Measurements from ENCODE around the gene PHTF1.
A peak's percentile ranks its signal among the peaks of the same experiment; 100 is the strongest.
"Not testable (repeated sequence)": the region's sequence is repeated elsewhere in the genome, so short reads cannot be mapped to it uniquely, and the experiment has no call there.

PHTF1 gene

GRCh38 chr1:113732802-113733201 is 26.5 kb downstream of the PHTF1 start:
- DNase-seq: no peak

- no peak for DNase-seq
These were observed 38.3 kb downstream of the PHTF1 start for GRCh38 chr1:113721010-113721409.

GRCh38 chr1:113718621-113719020 is 40.7 kb downstream of the PHTF1 start:
- DNase-seq: not testable (repeated sequence)

DNA sequence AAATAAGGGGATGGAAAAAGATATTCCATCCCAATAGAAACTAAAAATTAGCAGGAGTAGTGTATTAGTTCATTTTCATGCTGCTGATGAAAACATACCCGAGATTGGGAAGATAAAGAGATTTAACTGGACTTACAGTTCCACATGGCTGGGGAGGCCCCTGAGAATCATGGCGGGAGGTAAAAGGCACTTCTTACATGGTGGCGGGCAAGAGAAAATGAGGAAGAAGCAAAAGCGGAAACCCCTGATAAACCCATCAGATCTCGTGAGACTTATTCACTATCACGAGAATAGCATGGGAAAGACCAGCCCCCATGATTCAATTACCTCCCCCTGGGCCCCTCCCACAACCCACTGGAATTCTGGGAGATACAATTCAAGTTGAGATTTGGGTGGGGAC is 41.8 kb downstream of the PHTF1 start:
- DNase-seq: not testable (repeated sequence)

- DNase-seq: no peak
These were observed 44.5 kb downstream of the PHTF1 start for GRCh38 chr1:113714606-113715269.

- DNase-seq: no peak
These were observed 57.9 kb downstream of the PHTF1 start for GRCh38 chr1:113701429-113701828.

- no peak for DNase-seq
These were observed 64.4 kb downstream of the PHTF1 start for GRCh38 chr1:113694910-113695309.

GRCh38 chr1:113692824-113693431 is 66.4 kb downstream of the PHTF1 start:
- DNase-seq: no peak

- DNase-seq: no peak
These were observed 66.9 kb downstream of the PHTF1 start for GRCh38 chr1:113692342-113692741.

GRCh38 chr1:113691184-113691583 is 68.1 kb downstream of the PHTF1 start:
- no peak for DNase-seq

DNA sequence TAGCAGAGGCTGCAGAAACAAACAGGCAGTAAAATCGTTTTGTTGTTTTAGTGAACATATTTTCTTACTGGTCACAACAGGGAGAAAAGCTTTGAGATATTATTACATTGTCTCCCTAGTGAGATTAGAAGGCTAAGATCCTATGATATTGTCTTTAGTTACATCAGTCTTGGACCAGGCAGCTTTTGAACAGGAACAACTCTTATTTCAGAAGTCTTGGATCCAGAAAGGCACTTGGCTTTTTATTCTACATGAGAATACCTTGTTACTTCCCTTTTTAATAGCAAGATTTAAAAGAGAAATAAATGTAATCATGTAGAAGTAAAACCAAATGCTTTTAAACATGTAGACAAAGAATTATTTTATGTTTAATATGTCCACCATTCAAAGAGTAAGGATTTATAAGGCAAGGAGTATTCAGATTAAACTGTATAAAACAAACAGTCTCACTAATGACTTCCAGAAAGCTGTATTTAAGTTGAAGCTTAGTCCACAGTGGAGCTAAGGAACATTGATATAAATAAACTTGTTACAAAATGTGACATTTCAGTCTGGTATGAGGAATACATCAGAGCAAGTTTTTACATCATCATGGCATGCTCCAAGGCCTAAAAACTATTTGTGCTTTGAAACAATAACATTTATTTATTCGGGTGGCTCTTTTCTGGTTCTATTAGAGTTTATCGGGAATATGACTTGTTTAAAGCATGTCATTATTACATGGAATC is 72.2 kb downstream of the PHTF1 start:
- no peak for DNase-seq

DNA sequence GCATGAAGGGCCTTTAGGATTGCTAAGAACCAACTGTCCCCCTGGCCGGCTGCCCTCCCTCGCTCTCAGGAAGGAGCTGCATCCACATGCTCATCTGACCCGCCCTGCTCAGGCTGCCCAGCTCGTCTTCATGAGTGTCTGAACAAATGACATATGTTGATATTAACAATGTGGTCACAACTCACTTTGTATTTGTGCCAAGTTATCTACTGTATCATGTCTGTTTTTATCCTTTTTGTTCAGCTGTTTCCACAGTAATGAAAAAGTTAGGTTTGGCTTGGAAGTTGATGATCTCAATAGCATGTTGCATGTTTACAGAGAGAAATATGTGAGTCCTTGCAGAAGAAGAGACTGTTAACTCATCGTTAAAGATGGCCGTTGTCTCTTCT is 75.1 kb downstream of the PHTF1 start:
- DNase-seq: no peak

GRCh38 chr1:113683384-113684152 is 75.7 kb downstream of the PHTF1 start:
- no peak for DNase-seq

DNA sequence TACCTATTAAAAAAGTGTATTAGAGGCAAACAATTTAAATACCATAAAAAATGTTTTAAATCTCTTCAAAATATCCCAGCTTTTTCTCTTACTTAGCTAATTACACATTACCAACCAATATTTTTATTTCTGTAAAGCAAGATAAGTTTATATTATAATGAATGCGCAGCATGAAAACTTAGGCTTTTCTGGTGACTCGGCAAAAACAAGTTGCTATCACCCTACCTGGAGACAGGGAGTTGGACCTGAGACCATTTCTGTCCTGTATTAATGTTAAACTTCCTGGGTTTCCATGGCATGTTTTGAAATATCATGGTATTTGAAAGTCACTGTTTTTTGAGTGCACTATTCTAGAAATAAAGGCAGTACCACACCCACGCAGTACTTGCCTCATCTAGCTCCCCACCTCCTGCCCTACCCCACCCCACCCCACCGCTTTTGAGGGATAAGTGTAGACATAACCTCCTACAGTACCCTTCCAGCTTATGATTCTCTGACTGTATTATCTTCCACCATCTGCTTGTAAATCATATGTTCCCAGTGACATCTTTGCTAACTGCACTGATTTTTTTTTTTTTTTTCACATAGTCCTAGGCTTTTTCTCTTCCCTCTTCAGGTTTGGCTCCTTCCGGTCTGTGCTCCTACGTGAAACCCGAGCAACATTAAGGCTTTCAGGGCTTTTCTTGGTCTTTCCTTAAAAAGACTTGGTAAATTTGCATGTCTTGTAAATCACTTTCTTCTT is 77.5 kb downstream of the PHTF1 start:
- peak in 4 of 58 donors; percentile 2 to 8 (median 8) for DNase-seq

GRCh38 chr1:113678159-113678469 is 81.2 kb downstream of the PHTF1 start:
- DNase-seq: no peak

DNA sequence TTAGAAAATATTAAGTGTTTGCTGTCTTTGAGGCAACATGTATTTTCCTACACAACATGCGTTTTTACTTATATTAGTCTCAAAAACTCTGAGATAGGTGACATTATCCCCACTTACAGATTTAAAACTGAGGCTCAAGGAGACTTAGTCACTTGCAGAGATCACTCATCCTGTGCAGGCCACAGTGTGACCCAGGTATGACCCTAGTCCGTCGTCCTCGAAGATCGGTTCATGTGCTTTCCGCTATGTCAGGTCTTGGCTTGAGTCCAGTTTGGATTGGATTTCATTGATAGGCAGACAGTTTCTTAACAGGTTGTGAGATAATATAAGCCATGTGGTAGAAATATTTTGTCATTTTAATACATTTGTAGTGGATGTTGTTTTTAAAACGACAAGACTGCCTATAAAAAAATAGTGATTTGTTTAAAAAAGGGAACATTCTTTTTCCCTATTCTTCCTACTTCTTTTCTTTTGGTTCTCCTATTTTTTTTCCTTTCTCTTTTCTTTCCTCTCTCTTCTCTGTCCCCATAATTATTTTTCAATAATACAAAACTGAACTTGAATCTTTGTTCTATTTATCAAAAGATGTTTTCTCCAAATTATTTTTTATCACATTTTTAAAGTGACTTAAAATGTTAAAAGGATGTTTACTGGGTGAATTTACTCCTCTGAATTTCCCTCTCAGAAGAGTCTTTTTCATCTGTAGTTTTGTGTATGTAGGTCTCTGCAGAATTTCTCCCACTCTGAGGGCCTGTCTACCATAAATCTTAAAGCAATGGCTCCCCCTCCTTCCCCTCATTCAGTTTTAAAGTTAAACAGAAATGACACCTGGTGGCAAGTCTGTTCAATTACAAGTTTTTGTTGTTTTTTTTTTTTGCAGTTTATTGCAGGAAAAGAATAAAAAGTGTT is 81.8 kb downstream of the PHTF1 start:
- peak in 1 of 58 donors; percentile 11 for DNase-seq

DNA sequence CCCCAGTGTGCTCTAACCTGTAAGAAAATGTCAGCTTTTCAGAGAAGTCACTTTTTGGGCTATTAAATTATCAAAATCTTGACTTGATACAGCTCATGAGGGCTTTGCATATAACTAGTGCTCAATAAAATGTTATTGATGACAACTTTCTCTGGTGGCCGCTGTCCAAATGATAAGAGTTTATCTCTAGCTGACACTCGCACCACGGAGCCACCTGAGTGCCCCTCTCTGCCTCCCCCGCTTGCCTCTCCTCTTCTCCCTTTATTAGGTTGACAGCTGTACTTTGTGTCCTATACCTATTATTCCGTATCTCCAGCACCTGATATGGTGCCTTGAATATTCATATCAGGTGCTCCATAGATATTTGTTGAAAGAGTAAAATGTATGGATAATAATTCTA is 82.8 kb downstream of the PHTF1 start:
- no peak for DNase-seq

- no peak for DNase-seq
These were observed 84.0 kb downstream of the PHTF1 start for GRCh38 chr1:113675302-113675701.

DNA sequence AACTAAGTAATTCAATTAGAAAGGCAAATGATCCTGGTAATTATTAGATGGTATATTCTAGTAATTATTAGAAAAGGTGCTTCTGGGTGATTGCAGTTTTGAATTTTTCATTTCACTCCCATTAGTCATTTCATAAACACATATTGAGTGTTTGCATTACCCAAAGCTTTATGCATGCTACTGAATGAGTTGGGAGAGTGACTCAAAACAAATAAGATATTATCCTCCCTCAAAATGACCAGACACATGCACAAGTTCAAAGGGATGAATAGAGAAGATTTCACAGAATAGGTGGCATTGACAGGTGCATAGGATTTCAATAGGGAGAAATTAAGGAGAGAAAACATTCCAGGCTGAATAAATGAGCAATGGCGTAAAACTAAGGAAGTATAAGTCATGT is 84.7 kb downstream of the PHTF1 start:
- no peak for DNase-seq

DNA sequence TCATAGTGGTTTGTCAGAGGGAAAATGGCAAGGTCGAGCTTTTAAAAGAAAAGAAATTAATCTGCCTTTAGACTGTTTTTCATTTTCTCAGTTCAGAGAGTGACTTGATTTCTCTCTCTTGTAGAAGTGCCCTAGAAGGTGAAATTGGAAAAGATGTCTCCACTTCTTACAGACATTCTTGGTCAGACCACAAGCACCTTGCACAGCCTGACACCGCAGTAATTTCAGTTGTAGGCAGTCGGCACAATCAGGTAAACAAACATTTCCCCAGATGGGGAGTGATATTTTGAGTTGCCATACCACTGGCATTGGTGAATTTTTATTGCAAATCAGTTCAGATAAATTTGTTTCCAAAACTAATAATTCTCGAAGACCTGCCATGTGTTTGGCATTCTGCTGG is 86.8 kb downstream of the PHTF1 start:
- DNase-seq: no peak

Measured in anterior cingulate cortex (tissue), 58 donors.